ENCODE measurements around the gene LRRC43.

DNA sequence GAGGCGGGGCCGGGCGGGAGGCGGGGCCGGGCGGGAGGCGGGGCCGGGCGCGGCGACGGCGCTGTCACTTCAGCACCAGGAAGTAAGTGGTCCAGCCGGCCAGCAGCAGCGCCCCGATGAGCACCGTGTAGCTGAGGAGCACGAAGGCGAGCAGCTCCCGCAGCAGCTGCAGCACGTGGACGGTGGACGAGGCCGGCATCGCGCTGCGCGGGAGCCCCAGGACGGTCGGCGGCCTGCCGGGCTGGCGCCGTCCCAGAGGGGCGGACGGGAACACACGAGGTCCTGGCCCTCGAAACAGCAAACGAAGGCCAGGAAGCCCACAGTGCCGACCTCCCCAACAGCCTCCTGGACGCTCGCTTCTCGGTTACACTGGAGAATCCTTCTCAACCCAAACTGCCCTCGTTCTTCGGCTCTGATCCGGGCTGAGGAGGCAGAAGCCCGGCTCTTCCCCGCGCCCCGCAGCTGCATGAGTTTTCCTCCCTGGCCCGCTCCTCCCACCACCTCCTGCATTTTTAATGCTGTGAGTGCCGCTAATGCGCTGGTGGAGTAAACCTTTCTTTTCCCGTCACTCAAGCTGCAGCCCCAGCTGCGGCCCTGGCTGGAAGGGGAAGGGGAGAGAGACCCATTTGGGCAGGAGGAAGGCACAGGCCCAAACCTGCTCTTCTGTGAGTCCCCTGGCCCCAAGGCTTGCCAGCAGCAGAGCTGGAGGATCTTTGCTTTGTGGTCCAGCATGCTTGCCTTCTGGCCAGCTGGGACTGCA lies 43.6 kb downstream of the LRRC43 start:
- TF ChIP-seq CTCF (IDR thresholded peaks at IDR 0.05) = no peak
- TF ChIP-seq EZH2phosphoT487 (IDR thresholded peaks at IDR 0.05) = no peak

Measured in neural progenitor cell (in vitro differentiated cells).